Naive thymus-derived CD8-positive, alpha-beta T cell (primary cell): ENCODE results near the gene SESN1. TPM values are rescaled to one million over a fixed set of nuclear protein-coding genes. Genes with fewer than 3 reads are reported as not detected.
A peak's percentile ranks its signal among the peaks of the same experiment; 100 is the strongest.
"Not testable (repeated sequence)": the region's sequence is repeated elsewhere in the genome, so short reads cannot be mapped to it uniquely, and the experiment has no call there.

Source experiments
- ATAC-seq, 2 donors: fragments of 150-1000 bp; cut with Tn5 transposase in 1 of 2; sonication (Bioruptor Pico), chemical (Tn5 transposase) in 1 of 2; 1 replicate in 1 of 2; 2 replicates in 1 of 2; pipeline ENCODE4 v1.10.0; 2021; ENCODE audit warnings: mild to moderate bottlenecking in 2 of 2, moderate library complexity in 2 of 2
- POLR2A ChIA-PET: fragments of 350-600 bp; sonication (Branson Sonifier 250); formaldehyde crosslinking; loops from one replicate; lab custom pipeline; 2021; ENCODE audit warnings: antibody characterized with exemption; lab: Charles Lee
- DNase-seq, 10 donors: peaks; one replicate each; pipeline versions ENCODE4 v3.0.0 to v3.0.0-alpha.2; 2020 to 2022
- H3K27ac Mint-ChIP-seq, 10 donors: one replicate each; pipeline ENCODE4 v1.8.0; 2020 to 2022; ENCODE audit warnings: mild to moderate bottlenecking in 10 of 10, mixed read lengths in 10 of 10, moderate library complexity in 4 of 10, inconsistent platforms in 1 of 10
- H3K27me3 Mint-ChIP-seq, 5 donors: one replicate each; pipeline ENCODE4 v1.8.0; 2021 to 2022; ENCODE audit warnings: mixed read lengths in 5 of 5
- H3K36me3 Mint-ChIP-seq, 3 donors: one replicate each; pipeline ENCODE4 v1.8.0; 2020 to 2022; ENCODE audit warnings: mixed read lengths in 3 of 3, mild to moderate bottlenecking in 2 of 3, inconsistent platforms in 1 of 3
- H3K4me1 Mint-ChIP-seq, 4 donors: one replicate each; pipeline ENCODE4 v1.8.0; 2021 to 2022; ENCODE audit warnings: mixed read lengths in 4 of 4
- H3K4me3 Mint-ChIP-seq, 10 donors: one replicate each; pipeline ENCODE4 v1.8.0; 2020 to 2022; ENCODE audit warnings: mild to moderate bottlenecking in 10 of 10, mixed read lengths in 10 of 10, moderate library complexity in 6 of 10, inconsistent platforms in 1 of 10
- H3K9me3 Mint-ChIP-seq, 9 donors: one replicate each; pipeline ENCODE4 v1.8.0; 2020 to 2022; ENCODE audit warnings: mixed read lengths in 9 of 9, mild to moderate bottlenecking in 3 of 9, inconsistent platforms in 1 of 9, moderate library complexity in 1 of 9
- polyA plus RNA-seq, 3 donors: library from polyadenylated mRNA; unstranded; fragments of 300-500 nt; fragmentation: Illumina TruSeq; gene quantifications; one replicate each; pipeline ENCODE4 v1.2.3, GENCODE V29; 2021
- total RNA-seq, 8 experiments: library from RNA in 2 of 8; stranded (reverse) in 2 of 8; gene quantifications; one replicate each; pipeline ENCODE4 v1.2.3 and lab custom pipeline; 2021 to 2026

The SESN1 gene
- total and polyA plus RNA-seq, 5 experiments from 2014 or later: 10.0 to 38.3 (median 21.4) TPM

- Mint-ChIP-seq H3K27me3 (peaks cover 0 to 1% (median 0%) of the 10 kb centered on the region in 5 donors), H3K4me3 (no peak overlapping the region), H3K4me1 (peaks cover 10 to 37% (median 19%) of the 10 kb centered on the region in 4 donors), H3K27ac (peak overlapping the region in 1 of 10 donors; percentile 4), H3K36me3 (peaks cover 0 to under 1% (median 0%) of the 10 kb centered on the region in 3 donors), H3K9me3 (no peaks in the 10 kb centered on the region)
- ATAC-seq (no peak), DNase-seq (peak in 1 of 10 donors; percentile 15)
- POLR2A ChIA-PET: interaction anchor here (0.6 kb wide), 1 partner anchor 678 kb away, joined by 5 read pairs; no protein-coding TSS in a partner anchor
Observed at GRCh38 chr6:109117346-109118035, 22.8 kb upstream of the SESN1 start.

GRCh38 chr6:109112663-109113062 lies 18.0 kb upstream of the SESN1 start:
- ATAC-seq, DNase-seq, POLR2A ChIA-PET, H3K9me3 Mint-ChIP-seq, H3K27me3 Mint-ChIP-seq, H3K4me3 Mint-ChIP-seq, H3K27ac Mint-ChIP-seq: not testable (repeated sequence)
- H3K36me3 Mint-ChIP-seq: peaks cover 0 to 16% (median 13%) of the 10 kb centered on the region in 3 donors
- peaks cover 0 to 17% (median 9%) of the 10 kb centered on the region in 4 donors for H3K4me1 Mint-ChIP-seq

- DNase-seq, H3K27me3 Mint-ChIP-seq, H3K4me3 Mint-ChIP-seq, POLR2A ChIA-PET, H3K27ac Mint-ChIP-seq, H3K9me3 Mint-ChIP-seq, ATAC-seq: not testable (repeated sequence)
- peaks cover 0 to 16% (median 13%) of the 10 kb centered on the region in 3 donors for H3K36me3 Mint-ChIP-seq
- peaks cover 0 to 11% (median 8%) of the 10 kb centered on the region in 4 donors for H3K4me1 Mint-ChIP-seq
Observed at GRCh38 chr6:109109663-109110062, 15.0 kb upstream of the SESN1 start.

GRCh38 chr6:109105681-109106080 lies 11.0 kb upstream of the SESN1 start:
- Mint-ChIP-seq H3K4me1 (no peaks in the 10 kb centered on the region), H3K27me3 (no peaks in the 10 kb centered on the region), H3K36me3 (peaks cover 0 to 21% (median 15%) of the 10 kb centered on the region in 3 donors), H3K9me3 (peaks cover 0 to 3% (median 0%) of the 10 kb centered on the region in 9 donors), H3K4me3 (no peak overlapping the region), H3K27ac (no peak overlapping the region)
- no peak for DNase-seq
- POLR2A ChIA-PET: interaction anchor here (0.7 kb wide), 1 partner anchor 848 kb away, joined by 3 read pairs; no protein-coding TSS in a partner anchor
- ATAC-seq: no peak

GRCh38 chr6:109104512-109104911 lies 9.9 kb upstream of the SESN1 start:
- no peaks in the 10 kb centered on the region for H3K9me3 Mint-ChIP-seq
- DNase-seq (no peak), ATAC-seq (no peak)
- POLR2A ChIA-PET: no interaction called here
- H3K27ac Mint-ChIP-seq: no peak overlapping the region
- H3K4me3 Mint-ChIP-seq: no peak overlapping the region
- H3K36me3 Mint-ChIP-seq: peaks cover 0 to 19% (median 4%) of the 10 kb centered on the region in 3 donors
- no peaks in the 10 kb centered on the region for H3K4me1 Mint-ChIP-seq
- H3K27me3 Mint-ChIP-seq: no peaks in the 10 kb centered on the region

GRCh38 chr6:109103942-109104341 lies 9.3 kb upstream of the SESN1 start:
- DNase-seq (no peak), ATAC-seq (no peak)
- Mint-ChIP-seq H3K27me3 (no peaks in the 10 kb centered on the region), H3K4me1 (peaks cover 0 to 2% (median 1%) of the 10 kb centered on the region in 4 donors), H3K9me3 (no peaks in the 10 kb centered on the region), H3K27ac (no peak overlapping the region), H3K4me3 (no peak overlapping the region), H3K36me3 (peaks cover 0 to 21% (median 6%) of the 10 kb centered on the region in 3 donors)
- POLR2A ChIA-PET: no interaction called here

- ATAC-seq (no peak), DNase-seq (no peak)
- H3K9me3 Mint-ChIP-seq: no peaks in the 10 kb centered on the region
- H3K36me3 Mint-ChIP-seq: peaks cover 0 to 20% (median 7%) of the 10 kb centered on the region in 3 donors
- H3K27ac Mint-ChIP-seq: no peak overlapping the region
- no peaks in the 10 kb centered on the region for H3K27me3 Mint-ChIP-seq
- H3K4me1 Mint-ChIP-seq: peaks cover 0 to 4% (median 2%) of the 10 kb centered on the region in 4 donors
- no peak overlapping the region for H3K4me3 Mint-ChIP-seq
- POLR2A ChIA-PET: no interaction called here
Observed at GRCh38 chr6:109102762-109103161, 8.1 kb upstream of the SESN1 start.

- Mint-ChIP-seq H3K36me3 (peaks cover 0 to 20% (median 7%) of the 10 kb centered on the region in 3 donors), H3K4me1 (peaks cover 11 to 32% (median 28%) of the 10 kb centered on the region in 4 donors), H3K27me3 (no peaks in the 10 kb centered on the region), H3K9me3 (no peaks in the 10 kb centered on the region), H3K4me3 (no peak overlapping the region), H3K27ac (peak overlapping the region in 1 of 10 donors; percentile 80)
- DNase-seq: no peak
- POLR2A ChIA-PET: interaction anchor here (0.5 kb wide), 1 partner anchor 132 kb away, joined by 7 read pairs; no protein-coding TSS in a partner anchor
- ATAC-seq: no peak
Observed at GRCh38 chr6:109097661-109098060, 3.0 kb upstream of the SESN1 start.

GRCh38 chr6:109096208-109096607 lies 1.6 kb upstream of the SESN1 start:
- no peak for ATAC-seq
- Mint-ChIP-seq H3K27ac (peak overlapping the region in 9 of 10 donors; percentile 8 to 100 (median 99)), H3K36me3 (peaks cover 0 to 13% (median 6%) of the 10 kb centered on the region in 3 donors), H3K27me3 (no peaks in the 10 kb centered on the region), H3K9me3 (no peaks in the 10 kb centered on the region), H3K4me1 (peaks cover 22 to 46% (median 42%) of the 10 kb centered on the region in 4 donors), H3K4me3 (peak overlapping the region; percentile 88 to 98 (median 94))
- peak in 1 of 10 donors; percentile 2 for DNase-seq
- POLR2A ChIA-PET: interaction anchor here (3.0 to 3.7 kb wide), 2 partner anchors 286 to 537 kb away, joined by 24 to 32 read pairs; partner anchors contain the start of gene CD164

- DNase-seq: no peak
- peaks cover 0 to 13% (median 3%) of the 10 kb centered on the region in 3 donors for H3K36me3 Mint-ChIP-seq
- ATAC-seq: no peak
- peak overlapping the region in 9 of 10 donors; percentile 97 to 100 (median 99) for H3K27ac Mint-ChIP-seq
- no peaks in the 10 kb centered on the region for H3K27me3 Mint-ChIP-seq
- H3K9me3 Mint-ChIP-seq: no peaks in the 10 kb centered on the region
- POLR2A ChIA-PET: interaction anchor here (1.3 to 3.7 kb wide), 6 partner anchors 23 to 1886 kb away, joined by 4 to 32 read pairs (median 8); partner anchors contain the start of genes CD164 and RPF2
- H3K4me3 Mint-ChIP-seq: peak overlapping the region; percentile 88 to 98 (median 94)
- H3K4me1 Mint-ChIP-seq: peaks cover 24 to 51% (median 47%) of the 10 kb centered on the region in 4 donors
Observed at GRCh38 chr6:109095835-109096084, 1.1 kb upstream of the SESN1 start.

- Mint-ChIP-seq H3K4me3 (peak within 1 kb of the TSS; percentile 88 to 98 (median 94)), H3K27me3 (no peaks in the 10 kb centered on the region), H3K9me3 (no peaks in the 10 kb centered on the region), H3K36me3 (peaks cover 0 to 10% (median 3%) of the 10 kb centered on the region in 3 donors), H3K4me1 (peaks cover 24 to 56% (median 51%) of the 10 kb centered on the region in 4 donors), H3K27ac (peak within 1 kb of the TSS; percentile 97 to 100 (median 99))
- DNase-seq (peak; percentile 88 to 97 (median 94)), ATAC-seq (peak; percentile 75 to 76)
- POLR2A ChIA-PET: interaction anchor here (0.9 to 3.7 kb wide), 14 partner anchors 22 to 1887 kb away, joined by 3 to 32 read pairs (median 6); partner anchors contain the start of genes AFG1L, AMD1, ARMC2 and CD164
Observed at GRCh38 chr6:109095036-109095834, 589 bp upstream of the SESN1 start, which contains the start of gene CEP57L1. CEP57L1 (plus strand) TSS chr6:109095507; CDS start chr6:109145222, 49,715 bp downstream.

- Mint-ChIP-seq H3K4me3 (peak overlapping the region; percentile 79 to 97 (median 92)), H3K27me3 (no peaks in the 10 kb centered on the region), H3K36me3 (peaks cover 0 to 3% (median 0%) of the 10 kb centered on the region in 3 donors), H3K4me1 (peaks cover 25 to 67% (median 56%) of the 10 kb centered on the region in 4 donors), H3K9me3 (no peaks in the 10 kb centered on the region), H3K27ac (peak overlapping the region; percentile 75 to 100 (median 88))
- POLR2A ChIA-PET: interaction anchor here (0.9 to 3.7 kb wide), 13 partner anchors 21 to 833 kb away, joined by 3 to 32 read pairs (median 6); partner anchors contain the start of genes AFG1L, ARMC2, CD164 and SNX3
- DNase-seq (peak in 2 of 10 donors; percentile 2 to 15), ATAC-seq (no peak)
Observed at GRCh38 chr6:109093732-109094415, 772 bp downstream of the SESN1 start.
